Liver (tissue), 9 donors: ENCODE measurements around the gene RPTOR. TPM values are rescaled to one million over a fixed set of nuclear protein-coding genes. Genes with fewer than 3 reads are reported as not detected.

ENCODE experiments used
- DNase-seq: peaks from one replicate; pipeline ENCODE4 v3.0.0-alpha.2; 2017; ENCODE audit warnings: low spot score
- H3K27ac ChIP-seq, 2 donors: one replicate each; pipeline ENCODE4 v1.7.0; 2013; ENCODE audit warnings: inconsistent platforms in 2 of 2, low read length in 2 of 2, control low read depth in 1 of 2, low read depth in 1 of 2, mild to moderate bottlenecking in 1 of 2
- H3K27me3 ChIP-seq, 4 donors: one replicate each; pipeline versions ENCODE4 v1.6.1 to v1.7.0; 2013; ENCODE audit warnings: low read length in 3 of 4, inconsistent platforms in 1 of 4, mild to moderate bottlenecking in 1 of 4, moderate library complexity in 1 of 4; ENCODE audit not compliant: control insufficient read depth in 4 of 4, insufficient read depth in 4 of 4
- H3K36me3 ChIP-seq, 4 donors: one replicate each; pipeline versions ENCODE4 v1.6.1 to v1.7.0; 2013; ENCODE audit warnings: low read length in 3 of 4, mild to moderate bottlenecking in 3 of 4, low read depth in 1 of 4, moderate library complexity in 1 of 4; ENCODE audit not compliant: control insufficient read depth in 4 of 4, insufficient read depth in 3 of 4
- H3K4me1 ChIP-seq, 4 donors: one replicate each; pipeline versions ENCODE4 v1.6.1 to v1.7.0; 2013; ENCODE audit warnings: low read length in 3 of 4, mild to moderate bottlenecking in 3 of 4, moderate library complexity in 1 of 4; ENCODE audit not compliant: control insufficient read depth in 4 of 4, insufficient read depth in 4 of 4
- H3K4me3 ChIP-seq, 3 donors: one replicate each; pipeline versions ENCODE4 v1.6.1 to v1.7.0; 2013; ENCODE audit warnings: low read length in 3 of 3, control low read depth in 1 of 3, low read depth in 1 of 3, mild to moderate bottlenecking in 1 of 3
- H3K9ac ChIP-seq, 2 donors: one replicate each; pipeline ENCODE4 v1.7.0; 2013; ENCODE audit warnings: low read length in 2 of 2, mild to moderate bottlenecking in 2 of 2, moderate library complexity in 2 of 2, control low read depth in 1 of 2, low read depth in 1 of 2
- H3K9me3 ChIP-seq, 4 donors: one replicate each; pipeline versions ENCODE4 v1.6.1 to v1.7.0; 2013; ENCODE audit warnings: low read length in 3 of 4; ENCODE audit not compliant: control insufficient read depth in 4 of 4
- EGR1 ChIP-seq, 2 donors: IDR thresholded peaks; 2 replicates each; pipeline ENCODE4 v1.6.1; 2016 to 2018; ENCODE audit warnings: antibody characterized with exemption in 2 of 2, low read depth in 2 of 2
- FOXA1 ChIP-seq: IDR thresholded peaks from 2 replicates; pipeline ENCODE4 v1.6.1; 2016; ENCODE audit warnings: antibody characterized with exemption
- FOXA2 ChIP-seq: IDR thresholded peaks from 2 replicates; pipeline ENCODE4 v1.6.1; 2016; ENCODE audit warnings: antibody characterized with exemption
- GABPA ChIP-seq, 2 donors: IDR thresholded peaks in 1 of 2; conservative IDR thresholded peaks in 1 of 2; 2 replicates each; pipeline ENCODE4 v1.6.1; 2016; ENCODE audit warnings: antibody characterized with exemption in 2 of 2, mild to moderate bottlenecking in 1 of 2, moderate library complexity in 1 of 2
- HNF4G ChIP-seq: IDR thresholded peaks from 2 replicates; pipeline ENCODE4 v1.6.1; 2016; ENCODE audit warnings: antibody characterized with exemption
- JUND ChIP-seq, 2 donors: IDR thresholded peaks; 2 replicates each; pipeline ENCODE4 v1.6.1; 2016; ENCODE audit warnings: antibody characterized with exemption in 2 of 2
- RAD21 ChIP-seq, 2 donors: IDR thresholded peaks; 2 replicates each; pipeline ENCODE4 v1.6.1; 2016; ENCODE audit warnings: antibody characterized with exemption in 2 of 2, mild to moderate bottlenecking in 2 of 2
- RXRA ChIP-seq, 2 donors: IDR thresholded peaks; 2 replicates each; pipeline ENCODE4 v1.6.1; 2017 to 2018; ENCODE audit warnings: antibody characterized with exemption in 2 of 2, mild to moderate bottlenecking in 1 of 2
- SP1 ChIP-seq: IDR thresholded peaks from 2 replicates; pipeline ENCODE4 v1.6.1; 2018; ENCODE audit warnings: antibody characterized with exemption, mild to moderate bottlenecking
- TAF1 ChIP-seq: conservative IDR thresholded peaks from 2 replicates; pipeline ENCODE4 v1.6.1; 2016; ENCODE audit warnings: antibody characterized with exemption, mild to moderate bottlenecking
- YY1 ChIP-seq: IDR thresholded peaks from 2 replicates; pipeline ENCODE4 v1.6.1; 2016; ENCODE audit warnings: antibody characterized with exemption, mild to moderate bottlenecking
- WGBS: extraction: QIAGEN DNeasy Blood & Tissue Kit; methylation state at CpG from one replicate; pipeline ENCODE4 v1.1.7; 2013; 5-methylcytosine and 5-hydroxymethylcytosine counted together
- polyA plus RNA-seq, 2 donors: library from polyadenylated mRNA; stranded (reverse) in 1 of 2; unstranded in 1 of 2; fragments of 200-250 nt in 1 of 2; fragments of >200 nt in 1 of 2; fragmentation: Nextera tagmentation in 1 of 2; extraction: Ambion mirVana in 1 of 2; gene quantifications; one replicate each; pipeline versions ENCODE4 v1.2.1 to v1.2.3, GENCODE V29; 2013 to 2015
- total RNA-seq, 2 donors: library from RNA; depleted of rRNA; stranded (reverse); fragments of >200 nt; gene quantifications; one replicate each; pipeline ENCODE4 v1.2.3, GENCODE V29; 2014
- TF ChIP-seq, protein P1 (sequence below): IDR thresholded peaks from 2 replicates; pipeline ENCODE4 v1.6.1; 2016; ENCODE audit warnings: antibody characterized with exemption
- TF ChIP-seq, protein P2 (sequence below): IDR thresholded peaks from 2 replicates; pipeline ENCODE4 v1.6.1; 2016; ENCODE audit warnings: antibody characterized with exemption, mild to moderate bottlenecking
- donor health status: healthy.
- donor health status: healthy.
- donor health status: healthy.
- donor health status: healthy.
- donor health status: healthy.

The RPTOR gene
- total and polyA plus RNA-seq, 4 donors = 4.8 to 25.4 (median 11.6) TPM

DNA sequence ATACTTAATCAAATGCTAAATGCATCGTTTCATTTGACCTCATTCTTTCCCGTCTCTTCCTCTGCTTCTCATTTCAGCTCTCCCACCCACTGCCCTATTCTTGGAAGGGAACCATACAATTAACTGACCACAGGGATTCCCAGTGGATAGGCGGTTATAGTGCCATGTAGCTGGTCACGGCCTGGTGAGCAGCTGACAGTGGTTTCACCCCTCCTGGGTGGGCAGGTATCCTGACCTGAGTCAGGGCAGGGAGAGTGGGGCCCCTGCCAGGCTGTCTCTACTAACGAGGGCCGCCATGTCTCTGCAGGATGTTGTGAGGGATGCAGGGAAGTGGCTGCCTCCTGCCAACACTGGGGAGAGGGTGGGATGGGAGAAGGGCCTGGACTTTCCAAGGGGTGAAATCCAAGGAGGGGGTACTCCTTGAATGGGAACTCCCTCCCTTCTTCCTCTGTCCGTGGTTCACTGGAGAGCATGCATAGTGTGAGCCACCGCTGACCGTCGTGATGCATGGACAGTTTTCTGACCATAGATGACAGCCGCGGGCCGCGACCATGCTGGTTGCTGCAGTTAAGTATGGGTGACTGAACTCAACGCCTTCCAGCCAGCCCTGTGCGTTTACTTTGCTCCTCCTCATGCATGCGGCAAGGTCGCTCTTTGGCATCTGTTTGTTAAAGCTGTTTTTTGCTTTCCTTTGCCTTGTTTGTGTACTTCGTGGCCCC is 95.9 kb downstream of the RPTOR start:
- Histone ChIP-seq H3K27me3 (no peaks in the 10 kb centered on the region), H3K36me3 (peaks cover 0 to 3% (median 1%) of the 10 kb centered on the region in 4 donors), H3K4me1 (no peaks in the 10 kb centered on the region), H3K27ac (no peak overlapping the region), H3K9me3 (no peaks in the 10 kb centered on the region), H3K9ac (no peak overlapping the region), H3K4me3 (no peak overlapping the region)
- TF ChIP-seq EGR1 (IDR thresholded peaks at IDR 0.05; ENCODE audit: low read depth in 2 of 2) = no peak
- TF ChIP-seq, protein P1, sequence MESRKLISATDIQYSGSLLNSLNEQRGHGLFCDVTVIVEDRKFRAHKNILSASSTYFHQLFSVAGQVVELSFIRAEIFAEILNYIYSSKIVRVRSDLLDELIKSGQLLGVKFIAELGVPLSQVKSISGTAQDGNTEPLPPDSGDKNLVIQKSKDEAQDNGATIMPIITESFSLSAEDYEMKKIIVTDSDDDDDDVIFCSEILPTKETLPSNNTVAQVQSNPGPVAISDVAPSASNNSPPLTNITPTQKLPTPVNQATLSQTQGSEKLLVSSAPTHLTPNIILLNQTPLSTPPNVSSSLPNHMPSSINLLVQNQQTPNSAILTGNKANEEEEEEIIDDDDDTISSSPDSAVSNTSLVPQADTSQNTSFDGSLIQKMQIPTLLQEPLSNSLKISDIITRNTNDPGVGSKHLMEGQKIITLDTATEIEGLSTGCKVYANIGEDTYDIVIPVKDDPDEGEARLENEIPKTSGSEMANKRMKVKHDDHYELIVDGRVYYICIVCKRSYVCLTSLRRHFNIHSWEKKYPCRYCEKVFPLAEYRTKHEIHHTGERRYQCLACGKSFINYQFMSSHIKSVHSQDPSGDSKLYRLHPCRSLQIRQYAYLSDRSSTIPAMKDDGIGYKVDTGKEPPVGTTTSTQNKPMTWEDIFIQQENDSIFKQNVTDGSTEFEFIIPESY = no peak
- TF ChIP-seq SP1 = no peak
- no peak for TF ChIP-seq YY1
- no peak for TF ChIP-seq JUND (IDR thresholded peaks at IDR 0.05)
- DNase-seq = no peak
- WGBS = 96% methylated on average over 19 of the region's 19 CpGs

DNA sequence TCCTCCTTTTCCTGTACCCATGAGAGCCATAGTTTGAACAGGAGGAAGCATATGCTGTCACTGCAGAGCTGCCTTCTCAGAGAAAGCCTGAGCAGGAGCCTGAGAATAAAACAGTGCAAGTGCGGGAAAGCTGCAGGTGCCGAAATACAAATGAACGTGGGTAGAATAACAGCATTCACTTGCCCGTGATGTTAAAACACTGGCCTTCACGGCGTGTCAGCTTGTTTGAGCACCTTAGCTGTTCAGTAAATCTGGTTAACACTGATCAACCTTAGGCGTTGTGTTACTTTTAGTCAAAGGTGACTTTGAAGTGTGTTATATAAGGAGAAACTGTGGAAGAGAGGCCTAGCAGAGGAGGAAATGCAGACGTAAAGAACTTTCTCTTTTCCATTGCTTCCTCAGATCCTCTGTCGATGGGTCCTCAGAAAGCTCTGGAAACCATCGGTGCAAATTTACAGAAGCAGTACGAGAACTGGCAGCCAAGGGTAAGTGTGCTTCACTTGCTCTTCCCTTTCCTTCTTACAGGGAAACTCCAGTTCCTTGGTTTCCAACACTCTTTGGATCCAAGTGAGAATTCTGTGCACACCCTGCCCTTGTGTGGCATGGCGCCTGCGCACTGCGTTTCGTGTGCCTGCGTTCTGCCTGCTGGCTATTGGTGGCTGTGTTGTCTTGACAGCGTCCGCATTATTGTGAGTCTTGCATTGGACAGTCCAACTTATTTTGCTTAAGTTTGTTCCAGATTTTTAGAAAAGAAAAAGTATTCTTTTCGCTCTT is 98.9 kb downstream of the RPTOR start:
- H3K4me1 ChIP-seq = no peaks in the 10 kb centered on the region
- TF ChIP-seq, protein P2, sequence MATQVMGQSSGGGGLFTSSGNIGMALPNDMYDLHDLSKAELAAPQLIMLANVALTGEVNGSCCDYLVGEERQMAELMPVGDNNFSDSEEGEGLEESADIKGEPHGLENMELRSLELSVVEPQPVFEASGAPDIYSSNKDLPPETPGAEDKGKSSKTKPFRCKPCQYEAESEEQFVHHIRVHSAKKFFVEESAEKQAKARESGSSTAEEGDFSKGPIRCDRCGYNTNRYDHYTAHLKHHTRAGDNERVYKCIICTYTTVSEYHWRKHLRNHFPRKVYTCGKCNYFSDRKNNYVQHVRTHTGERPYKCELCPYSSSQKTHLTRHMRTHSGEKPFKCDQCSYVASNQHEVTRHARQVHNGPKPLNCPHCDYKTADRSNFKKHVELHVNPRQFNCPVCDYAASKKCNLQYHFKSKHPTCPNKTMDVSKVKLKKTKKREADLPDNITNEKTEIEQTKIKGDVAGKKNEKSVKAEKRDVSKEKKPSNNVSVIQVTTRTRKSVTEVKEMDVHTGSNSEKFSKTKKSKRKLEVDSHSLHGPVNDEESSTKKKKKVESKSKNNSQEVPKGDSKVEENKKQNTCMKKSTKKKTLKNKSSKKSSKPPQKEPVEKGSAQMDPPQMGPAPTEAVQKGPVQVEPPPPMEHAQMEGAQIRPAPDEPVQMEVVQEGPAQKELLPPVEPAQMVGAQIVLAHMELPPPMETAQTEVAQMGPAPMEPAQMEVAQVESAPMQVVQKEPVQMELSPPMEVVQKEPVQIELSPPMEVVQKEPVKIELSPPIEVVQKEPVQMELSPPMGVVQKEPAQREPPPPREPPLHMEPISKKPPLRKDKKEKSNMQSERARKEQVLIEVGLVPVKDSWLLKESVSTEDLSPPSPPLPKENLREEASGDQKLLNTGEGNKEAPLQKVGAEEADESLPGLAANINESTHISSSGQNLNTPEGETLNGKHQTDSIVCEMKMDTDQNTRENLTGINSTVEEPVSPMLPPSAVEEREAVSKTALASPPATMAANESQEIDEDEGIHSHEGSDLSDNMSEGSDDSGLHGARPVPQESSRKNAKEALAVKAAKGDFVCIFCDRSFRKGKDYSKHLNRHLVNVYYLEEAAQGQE = no peak
- TF ChIP-seq GABPA (IDR thresholded peaks at IDR 0.05 in 1 of 2, conservative IDR thresholded peaks at IDR 0.05 in 1 of 2) = no peak
- TF ChIP-seq YY1 = no peak
- TF ChIP-seq HNF4G = no peak
- no peak for TF ChIP-seq FOXA1
- no peak for TF ChIP-seq FOXA2
- TF ChIP-seq SP1 = no peak
- TF ChIP-seq RAD21 (IDR thresholded peaks at IDR 0.05) = no peak
- TF ChIP-seq EGR1 (IDR thresholded peaks at IDR 0.05; ENCODE audit: low read depth in 2 of 2) = no peak
- no peak for TF ChIP-seq RXRA (IDR thresholded peaks at IDR 0.05)
- TF ChIP-seq TAF1 = no peak
- TF ChIP-seq, protein P1 = no peak
- H3K4me3 ChIP-seq = no peak overlapping the region
- WGBS = 97% methylated on average over 19 of the region's 19 CpGs
- no peak overlapping the region for H3K27ac ChIP-seq
- no peak for DNase-seq
- no peaks in the 10 kb centered on the region for H3K9me3 ChIP-seq
- peaks cover 0 to 3% (median 1%) of the 10 kb centered on the region in 4 donors for H3K36me3 ChIP-seq
- H3K27me3 ChIP-seq = no peaks in the 10 kb centered on the region
- no peak overlapping the region for H3K9ac ChIP-seq
